GM21528 (cell line): ENCODE measurements around the gene TMEM135.
"Not testable (repeated sequence)": the region's sequence is repeated elsewhere in the genome, so short reads cannot be mapped to it uniquely, and the experiment has no call there.

Experiments used
- ATAC-seq: cut with Tn5 transposase; IDR thresholded peaks from one replicate; pipeline ENCODE4 v1.9.1; 2021; ENCODE audit warnings: mild to moderate bottlenecking, moderate library complexity; ENCODE audit not compliant: unreplicated experiment, low FRiP score

The TMEM135 gene

DNA sequence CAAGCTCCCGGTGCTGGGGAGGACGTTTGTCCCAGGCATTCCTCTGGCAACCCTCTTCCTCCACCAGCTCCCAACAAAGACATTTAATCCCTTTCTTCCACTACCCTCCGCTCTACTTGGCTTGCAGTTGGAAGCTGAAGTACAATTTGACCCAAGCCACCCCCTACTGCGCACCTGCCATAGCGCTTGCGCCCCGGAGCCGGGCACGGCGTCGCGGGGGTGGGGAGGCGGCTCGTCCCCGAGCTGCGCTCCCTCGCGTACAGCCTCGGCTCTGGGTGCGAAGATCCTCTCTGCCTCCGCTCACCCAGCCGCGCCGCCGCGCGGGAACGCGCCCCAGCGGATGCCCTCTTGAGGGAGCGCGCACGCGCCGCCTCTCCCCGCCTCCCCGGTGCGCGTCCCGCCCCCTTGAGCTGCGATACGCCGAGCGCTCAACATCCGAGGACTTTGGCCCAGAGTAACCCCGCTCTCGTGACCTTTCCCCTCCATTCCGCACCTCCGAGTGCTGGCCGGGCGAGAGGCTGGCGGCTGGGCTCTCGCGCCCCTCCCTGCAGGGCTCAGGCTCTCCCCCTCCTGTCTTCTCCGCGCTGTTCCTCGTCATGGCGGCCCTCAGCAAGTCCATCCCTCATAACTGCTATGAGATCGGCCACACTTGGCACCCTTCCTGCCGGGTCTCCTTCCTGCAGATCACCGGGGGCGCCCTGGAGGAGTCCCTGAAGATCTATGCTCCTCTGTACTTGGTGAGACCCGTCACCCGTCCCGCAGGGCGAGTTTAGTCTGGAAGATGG is at the start of gene TMEM135:
TSS of gene TMEM135 (plus strand) at position 485 of the 785 bp plus-strand sequence. CDS start at position 597, 112 bp downstream.
- ATAC-seq: peak; percentile 99

DNA sequence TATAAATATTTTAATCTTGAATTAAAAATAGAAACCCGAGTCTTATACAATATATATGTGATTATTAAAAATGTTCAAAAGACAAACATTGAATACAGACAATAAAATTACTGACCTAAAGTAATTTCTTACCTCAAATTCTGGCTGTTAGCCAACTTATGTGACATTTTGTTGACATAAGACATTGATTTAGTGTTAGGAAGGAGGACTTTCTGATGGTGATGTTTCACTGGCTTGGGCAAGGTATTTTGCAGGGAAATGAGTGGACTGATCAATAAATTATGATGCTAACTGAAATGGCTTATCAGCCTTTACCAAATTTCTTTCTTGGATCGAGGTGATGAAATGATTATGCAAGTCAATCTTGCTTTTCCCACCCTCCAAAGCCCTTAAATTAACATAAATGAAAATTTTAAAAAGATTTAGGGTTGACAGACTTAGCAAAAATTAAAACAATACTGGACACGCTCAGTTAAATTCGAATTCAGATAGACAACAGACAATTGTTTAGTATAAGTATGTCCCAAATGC is 49.3 kb upstream of the TMEM135 start:
- no peak for ATAC-seq

DNA sequence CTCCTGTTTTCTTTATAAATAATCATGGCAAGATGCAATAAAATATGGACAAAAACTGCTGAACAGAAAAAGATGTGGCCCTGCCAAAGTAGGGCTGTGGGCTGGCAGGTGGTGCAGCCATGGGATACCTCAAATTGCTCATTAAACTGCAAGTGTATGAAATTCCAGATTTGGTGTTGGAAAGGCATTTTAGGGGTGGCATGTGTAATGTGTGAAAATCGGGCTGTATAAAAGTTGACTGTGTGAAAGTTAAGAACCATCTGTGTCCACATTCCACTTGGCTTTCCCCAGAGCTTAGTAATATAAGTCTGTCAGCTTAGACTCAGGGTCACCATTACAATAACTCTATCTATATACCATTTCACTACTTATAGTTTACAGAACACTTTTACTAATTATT is 47.7 kb upstream of the TMEM135 start:
- no peak for ATAC-seq

DNA sequence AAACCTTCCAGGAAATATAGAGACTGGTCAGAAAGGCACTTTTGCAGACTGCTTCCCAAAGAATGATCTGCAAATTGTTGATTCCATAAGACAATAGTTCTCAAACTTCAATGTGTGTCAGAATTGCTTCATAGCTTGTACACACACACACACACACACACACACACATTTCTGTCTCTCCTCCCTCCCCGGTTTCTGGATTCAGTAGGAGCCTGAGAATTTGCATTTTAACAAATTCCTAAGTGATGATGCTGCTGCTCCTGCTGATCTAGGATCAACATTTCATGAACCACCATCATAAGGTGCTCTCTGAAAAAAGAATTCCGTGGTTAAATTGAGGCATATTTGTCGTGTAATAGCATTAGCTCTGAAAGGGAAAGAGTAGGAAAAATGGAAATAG is 47.2 kb upstream of the TMEM135 start:
- no peak for ATAC-seq

DNA sequence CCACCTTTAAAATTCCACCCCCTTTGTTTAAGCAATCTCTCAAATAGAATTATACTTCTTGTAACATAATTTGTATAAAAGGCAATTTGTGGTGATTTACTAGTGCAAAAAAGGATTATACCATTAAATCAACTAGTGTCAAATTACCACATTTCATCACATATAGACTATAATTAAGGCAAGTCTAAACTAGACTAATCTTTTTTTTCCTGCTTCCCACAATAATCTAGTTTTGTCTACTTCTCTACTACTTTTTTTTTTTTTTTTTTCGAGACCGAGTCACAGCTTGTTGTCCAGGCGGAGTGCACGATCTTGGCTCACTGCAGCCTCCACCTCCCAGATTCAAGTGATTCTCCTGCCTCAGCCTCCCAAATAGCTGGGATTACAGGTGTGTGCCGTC is 46.4 kb upstream of the TMEM135 start:
- no peak for ATAC-seq

DNA sequence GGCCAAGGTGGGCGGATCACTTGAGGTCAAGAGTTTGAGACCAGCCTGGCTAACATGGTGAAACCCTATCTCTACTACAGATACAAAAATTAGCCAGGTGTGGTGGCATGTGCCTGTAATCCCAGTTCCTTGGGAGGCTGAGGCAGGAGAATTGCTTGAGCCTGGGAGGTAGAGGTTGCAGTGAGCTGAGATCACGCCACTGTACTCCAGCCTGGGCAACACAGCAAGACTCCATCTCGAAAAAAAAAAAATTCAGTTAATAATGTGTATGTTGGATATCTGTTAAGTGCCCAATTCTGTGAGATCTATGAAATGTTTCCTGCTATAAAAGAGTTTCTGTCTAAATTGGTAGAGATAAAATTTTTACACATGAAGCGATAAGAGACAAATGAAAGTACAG is 45.4 kb upstream of the TMEM135 start:
- not testable (repeated sequence) for ATAC-seq

DNA sequence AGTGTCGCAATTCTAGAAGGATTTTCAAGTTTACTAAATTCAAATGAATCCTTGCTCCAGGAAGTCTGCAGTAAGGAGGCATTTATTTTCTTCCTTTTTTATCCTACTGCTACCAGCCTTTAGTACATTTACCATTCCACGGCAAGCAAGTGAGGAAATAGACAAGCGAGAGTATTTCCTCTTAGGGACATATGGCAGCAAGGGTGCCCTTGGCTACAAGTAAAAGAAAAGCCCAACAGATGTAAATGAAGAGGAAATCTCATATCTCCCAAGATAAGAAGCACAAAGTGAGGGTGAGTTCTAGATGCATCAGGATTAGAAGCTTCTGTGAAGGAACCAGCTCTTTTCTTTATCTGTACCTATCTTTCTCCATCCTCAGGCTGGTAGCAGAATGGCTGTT is 44.7 kb upstream of the TMEM135 start:
- no peak for ATAC-seq

DNA sequence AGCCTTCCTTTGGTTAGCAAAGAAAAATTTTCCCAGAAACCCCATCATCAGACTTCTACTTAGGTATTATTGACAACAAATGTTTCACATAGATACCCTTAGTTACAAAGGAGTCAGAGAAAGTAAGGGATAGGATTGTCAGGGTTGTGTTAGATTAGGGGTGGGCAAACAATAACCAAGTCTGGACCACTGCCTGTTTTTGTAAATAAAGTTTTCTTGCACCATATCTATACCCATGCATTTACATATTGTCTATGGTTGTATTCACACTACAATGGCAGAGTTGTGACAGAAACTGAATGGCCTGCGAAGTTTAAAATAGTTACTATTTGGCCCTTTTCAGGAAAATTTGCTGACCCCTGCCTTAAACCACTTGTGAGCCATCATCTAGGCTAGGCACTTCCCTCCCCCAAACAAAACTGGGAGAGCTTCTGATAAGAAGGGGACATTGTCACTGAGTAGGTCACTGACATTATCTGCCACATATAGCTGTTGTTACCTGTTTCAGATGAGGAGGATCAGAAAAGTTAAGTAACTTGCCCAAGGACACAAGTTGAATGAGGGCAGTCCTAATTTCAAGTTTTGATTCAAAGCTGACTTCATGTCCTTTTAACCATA is 40.7 kb upstream of the TMEM135 start:
- no peak for ATAC-seq

DNA sequence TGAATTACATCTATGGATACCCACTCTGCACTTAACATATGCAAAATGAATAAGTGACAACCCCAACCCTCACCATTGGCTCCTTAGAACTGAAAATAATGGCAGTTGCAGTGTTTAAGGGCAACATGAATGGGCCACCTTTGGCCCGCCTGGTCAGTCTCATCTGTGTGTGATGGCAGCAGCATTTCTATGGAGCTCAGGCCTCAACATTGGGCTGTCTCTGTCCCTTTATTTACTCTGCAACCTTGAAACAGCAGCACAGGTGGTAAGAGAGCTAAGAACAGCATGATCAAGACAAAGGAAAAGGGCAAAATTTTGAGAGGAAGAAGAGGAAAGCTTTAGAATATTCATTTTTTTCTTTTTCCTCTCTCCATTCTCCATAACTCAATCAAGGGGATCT is 38.3 kb upstream of the TMEM135 start:
- no peak for ATAC-seq

DNA sequence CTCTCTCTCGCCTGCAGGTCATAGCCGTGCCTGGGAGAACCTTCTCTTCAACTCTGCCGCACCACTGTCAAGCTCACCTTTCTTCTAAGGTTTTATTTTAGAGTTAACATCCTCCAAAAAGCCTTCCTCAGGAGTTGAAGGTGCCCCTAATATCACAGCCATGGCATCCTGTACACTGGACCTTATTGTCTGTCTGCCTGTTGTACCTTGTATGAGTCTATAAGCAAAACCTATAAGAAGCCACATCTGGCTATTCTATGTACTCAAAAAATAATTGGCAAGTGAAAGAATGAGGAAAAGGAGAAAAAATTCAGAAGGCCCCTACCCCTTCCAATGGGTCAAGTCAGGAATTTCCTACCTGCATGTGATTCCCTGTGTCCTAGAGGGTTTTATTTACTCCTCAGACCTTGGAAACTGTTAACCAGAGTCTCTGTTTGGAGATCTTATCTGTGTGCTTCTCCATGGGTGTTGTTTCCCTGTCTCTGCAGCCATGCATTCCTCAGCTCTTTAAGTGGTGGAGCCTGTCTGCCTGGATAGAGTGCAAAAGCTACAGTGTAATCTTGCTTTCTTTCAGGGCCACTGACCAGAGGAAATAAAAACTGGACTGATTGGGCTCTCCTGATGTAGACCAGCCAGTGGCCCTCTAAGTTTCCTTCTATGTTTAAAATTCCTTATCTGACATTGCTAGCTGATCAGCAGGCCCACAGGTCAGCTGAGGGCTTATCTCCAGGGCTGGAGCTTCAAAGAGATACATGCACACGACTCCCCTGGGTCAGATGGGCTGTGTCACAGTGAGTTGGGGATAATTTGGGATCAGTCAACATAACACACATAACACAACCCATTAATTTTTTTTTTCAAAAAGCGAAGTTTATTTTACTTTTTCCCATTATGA is 37.6 kb upstream of the TMEM135 start:
- no peak for ATAC-seq

DNA sequence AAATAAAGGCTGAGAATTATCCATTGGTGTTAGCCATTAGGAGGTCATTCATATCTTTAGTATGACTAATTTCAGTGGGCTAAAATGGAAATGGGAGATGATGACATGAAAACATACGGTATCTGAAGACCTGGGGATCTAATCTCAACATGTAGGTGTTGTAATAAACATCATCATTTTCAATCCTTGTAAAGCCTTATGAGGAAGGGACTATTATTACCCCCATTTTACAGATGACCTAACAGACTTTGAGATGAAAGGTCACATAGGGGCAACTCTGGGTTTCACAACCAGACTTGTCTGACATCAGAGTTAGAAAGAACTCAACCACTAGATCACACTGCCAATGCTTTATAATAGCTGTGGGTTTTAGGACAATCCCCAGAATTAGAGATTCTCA is 34.8 kb upstream of the TMEM135 start:
- ATAC-seq: no peak

DNA sequence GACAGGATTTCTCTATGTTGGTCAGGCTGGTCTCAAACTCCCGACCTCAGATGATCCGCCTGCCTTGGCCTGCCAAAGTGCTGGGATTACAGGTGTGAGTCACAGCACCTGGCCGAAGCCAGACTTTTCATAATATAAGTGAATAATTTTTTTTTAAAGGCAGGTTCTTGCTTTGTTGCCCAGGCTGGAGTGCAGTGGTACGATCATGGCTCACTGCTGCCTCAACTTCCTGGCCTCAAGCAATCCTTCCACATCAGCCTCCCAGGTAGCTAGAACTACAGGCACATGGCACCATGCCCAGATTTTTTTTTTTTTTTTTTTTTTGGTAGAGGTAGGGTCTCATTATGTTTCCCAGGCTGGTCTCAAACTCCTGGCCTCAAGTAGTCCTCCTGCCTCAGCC is 33.5 kb upstream of the TMEM135 start:
- ATAC-seq: not testable (repeated sequence)

DNA sequence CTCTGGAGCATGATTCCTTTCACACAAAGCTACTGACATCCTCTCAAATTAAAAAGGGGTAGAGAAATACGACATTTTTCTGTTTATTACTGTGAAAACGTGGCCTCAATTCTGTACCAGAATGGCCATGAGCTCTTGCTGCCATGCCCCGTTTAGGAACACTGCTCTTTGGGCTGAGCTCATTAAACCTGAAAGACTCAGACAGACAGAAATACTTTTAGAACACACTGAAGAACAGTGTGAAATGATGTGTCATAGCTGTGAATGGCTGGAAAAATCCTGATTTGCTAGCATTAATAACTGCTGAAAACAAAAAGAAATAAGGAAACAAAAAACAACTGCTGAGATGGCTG is 32.2 kb upstream of the TMEM135 start:
- no peak for ATAC-seq

DNA sequence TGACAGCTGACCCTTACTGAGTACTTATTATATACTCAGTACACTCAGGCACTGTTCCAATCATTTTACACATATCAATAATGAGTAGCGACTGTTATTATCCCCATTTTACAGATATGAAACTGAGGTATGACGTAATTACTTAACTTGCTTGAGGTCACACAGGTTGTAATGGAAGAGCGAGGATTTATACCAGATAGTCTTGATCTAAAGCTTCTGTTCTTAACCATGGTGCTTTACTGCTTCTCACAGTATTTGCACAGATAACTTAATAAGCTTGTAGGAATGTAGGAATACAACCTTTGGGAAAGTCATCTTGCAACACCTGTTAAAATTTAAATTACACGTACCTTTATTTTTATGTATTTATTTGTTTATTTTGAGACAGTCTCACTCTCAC is 31.7 kb upstream of the TMEM135 start:
- ATAC-seq: no peak

DNA sequence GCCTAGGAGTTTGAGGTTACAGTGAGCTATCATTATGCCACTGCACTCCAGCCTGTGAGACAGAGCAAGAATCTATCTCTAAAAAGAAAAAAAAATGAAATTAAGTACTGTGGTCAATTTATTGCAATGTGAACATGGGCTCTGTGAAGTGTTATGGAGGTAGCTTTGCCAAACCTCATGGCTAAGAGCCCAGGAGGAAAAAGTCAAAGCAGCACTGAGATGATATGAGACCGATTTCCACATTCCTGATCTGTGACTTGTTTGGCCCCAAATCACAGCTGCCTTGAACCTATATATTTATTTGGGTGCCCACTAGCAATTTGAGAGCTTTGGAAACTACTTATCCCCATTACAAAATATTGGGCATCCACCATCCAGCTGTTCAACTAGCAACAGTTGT is 29.8 kb upstream of the TMEM135 start:
- ATAC-seq: no peak

DNA sequence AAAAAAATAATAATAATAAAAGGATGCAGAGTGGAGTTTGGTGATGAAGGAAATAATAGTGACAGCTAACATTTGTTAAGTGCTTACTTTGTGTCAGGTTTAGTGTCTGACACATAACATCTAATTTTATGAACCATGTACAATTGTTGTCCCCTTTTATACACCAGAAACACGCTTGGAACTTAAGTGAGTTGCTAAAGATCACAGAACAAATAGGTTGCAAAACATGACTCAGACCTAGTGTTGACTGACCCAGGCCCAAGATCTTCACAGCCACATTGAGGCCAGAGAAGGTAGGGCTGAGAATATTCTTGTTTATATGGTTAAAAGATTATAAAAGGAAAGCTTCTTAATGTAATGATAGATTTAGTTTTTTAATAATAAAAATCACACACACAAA is 25.6 kb upstream of the TMEM135 start:
- ATAC-seq: no peak

DNA sequence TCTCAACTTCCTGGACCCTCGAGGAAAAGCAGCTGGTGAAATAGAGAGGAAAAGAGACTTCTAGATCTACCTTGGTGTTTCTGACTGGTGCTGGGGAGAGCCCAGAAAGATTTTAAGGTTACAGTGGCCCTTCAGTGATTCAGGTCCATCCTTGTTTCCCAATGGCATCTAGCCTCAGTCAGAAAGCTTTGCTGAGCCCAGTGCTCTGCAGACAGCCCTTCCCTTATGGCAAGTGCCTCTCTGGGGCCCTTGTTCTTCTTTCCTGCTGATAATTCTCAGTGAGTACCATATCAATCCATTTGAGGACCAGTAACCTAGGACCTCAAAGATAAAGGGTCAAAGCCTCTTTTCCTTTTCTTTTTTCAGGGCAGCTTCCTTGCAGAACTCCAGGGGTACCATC is 25.1 kb upstream of the TMEM135 start:
- no peak for ATAC-seq

DNA sequence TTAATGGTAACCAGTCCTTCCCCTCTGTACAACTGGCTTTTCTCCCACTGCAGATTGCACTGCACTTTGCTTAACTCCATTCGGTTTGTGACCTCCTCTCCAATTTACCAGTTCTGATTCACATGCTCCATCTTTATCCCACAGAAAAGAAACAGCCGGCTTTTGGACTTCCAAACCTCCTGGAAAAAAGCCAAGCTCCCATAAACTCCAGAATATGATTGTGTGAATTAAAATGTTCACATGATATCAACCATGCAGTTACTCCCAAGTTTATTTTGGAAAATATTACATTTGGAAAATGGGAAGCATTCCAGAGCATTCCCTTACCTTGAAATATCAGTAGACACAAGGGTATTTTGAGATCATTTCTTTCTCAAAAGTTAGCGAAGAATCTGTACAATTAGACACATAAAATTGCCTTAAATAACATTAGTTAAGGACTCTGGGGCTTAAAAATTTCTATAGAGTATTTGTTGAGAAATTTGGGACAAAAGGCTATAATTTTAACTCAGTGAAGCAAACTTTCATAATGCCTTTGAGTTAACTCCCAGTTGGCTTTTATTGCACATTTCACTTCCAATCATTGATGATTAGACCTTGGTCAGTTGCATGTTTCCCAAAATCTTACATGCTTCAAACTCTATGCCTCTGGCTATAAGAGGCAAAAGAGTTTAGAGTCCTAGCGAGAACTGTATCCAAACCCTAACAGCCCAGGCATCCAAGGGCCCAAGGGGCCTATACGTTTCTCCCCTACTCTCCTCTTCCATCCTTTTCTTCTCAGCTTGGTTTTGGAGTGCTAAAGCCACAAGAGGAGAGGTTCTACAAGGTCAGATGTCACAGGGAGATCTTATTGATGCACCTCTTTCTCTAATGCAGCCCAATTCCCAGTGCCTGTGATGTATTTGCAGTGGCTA is 23.6 kb upstream of the TMEM135 start:
- ATAC-seq: no peak

DNA sequence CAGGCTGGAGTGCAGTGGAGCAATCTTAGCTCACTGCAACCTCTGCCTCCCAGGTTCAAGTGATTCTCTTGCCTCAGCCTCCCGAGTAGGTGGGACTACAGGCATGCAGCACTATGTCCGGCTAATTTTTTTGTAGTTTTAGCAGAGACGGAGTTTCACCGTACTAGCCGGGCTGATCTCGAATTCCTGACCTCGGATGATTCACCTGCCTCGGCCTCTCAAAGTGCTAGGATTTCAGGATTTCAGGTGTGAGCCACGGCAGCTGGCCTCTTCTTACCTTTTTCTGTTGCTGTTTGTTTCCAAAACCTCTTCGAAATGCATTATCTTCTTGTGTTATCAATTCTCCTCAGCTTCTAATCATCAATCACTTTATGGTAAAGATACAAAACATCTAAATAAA is 22.1 kb upstream of the TMEM135 start:
- ATAC-seq: no peak

DNA sequence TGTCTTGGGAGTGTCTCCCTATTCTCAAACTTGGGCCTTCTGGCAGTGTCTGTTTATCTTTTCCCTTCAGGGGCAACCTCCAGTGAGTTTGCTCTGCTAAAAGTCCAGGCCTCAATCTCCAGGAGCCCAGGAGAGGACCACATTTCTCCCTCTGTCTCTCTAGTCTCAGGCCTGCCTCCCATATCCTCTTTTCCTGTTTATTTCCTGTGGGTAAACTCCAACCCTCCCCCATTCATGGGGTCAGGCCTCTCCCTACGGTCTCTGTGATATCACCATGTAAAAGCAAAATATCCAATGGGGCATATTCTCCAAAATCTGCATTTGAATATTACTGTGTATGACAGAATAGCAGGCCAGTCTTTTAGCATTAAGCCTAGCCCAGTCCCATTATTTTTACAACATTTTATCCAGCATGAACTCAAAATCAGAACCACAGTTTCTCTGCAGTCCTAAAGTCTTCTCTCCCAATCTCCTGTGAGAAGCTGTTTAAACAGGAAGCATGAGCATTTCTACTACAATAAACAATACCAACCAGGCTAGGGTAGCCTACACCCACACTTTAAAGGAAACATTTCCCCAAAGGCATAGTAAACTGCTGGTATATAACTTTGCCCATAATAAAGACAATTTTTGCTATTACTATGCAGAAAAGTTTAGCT is 18.0 kb upstream of the TMEM135 start:
- no peak for ATAC-seq
